CD4-positive, alpha-beta T cell (primary cell): ENCODE results near the gene PIK3C3. TPM values are rescaled to one million over a fixed set of nuclear protein-coding genes. Genes with fewer than 3 reads are reported as not detected.

Experiments used
- ATAC-seq: fragments of 200-7000 bp; cut with Tn5 transposase; one replicate; pipeline ENCODE4 v1.10.0; 2022; ENCODE audit warnings: mild to moderate bottlenecking; ENCODE audit not compliant: poor library complexity
- CTCF ChIA-PET: fragments of 350-600 bp; sonication (Branson Sonifier 250); formaldehyde crosslinking; loops from one replicate; lab custom pipeline; 2021; ENCODE audit warnings: antibody characterized with exemption, inconsistent platforms; lab: Charles Lee
- POLR2A ChIA-PET: fragments of 350-600 bp; sonication (Branson Sonifier 250); formaldehyde crosslinking; loops from one replicate; lab custom pipeline; 2021; ENCODE audit warnings: antibody characterized with exemption, inconsistent platforms; lab: Charles Lee
- DNase-seq, 14 experiments: peaks; one replicate each; pipeline ENCODE4 v3.0.0-alpha.2; 2013 to 2020; ENCODE audit warnings: mixed read lengths in 2 of 14
- H3K27ac ChIP-seq, 2 donors: one replicate each; pipeline versions ENCODE4 v1.5.1 to v1.7.0; 2013; ENCODE audit warnings: low read length in 2 of 2, low read depth in 1 of 2, mild to moderate bottlenecking in 1 of 2
- H3K27me3 ChIP-seq, 2 experiments: 1 replicate in 1 of 2; 2 replicates in 1 of 2; pipeline versions ENCODE4 v1.6.1 to v1.7.0; 2013; ENCODE audit warnings: low read length in 2 of 2, control low read depth in 1 of 2, mild to moderate bottlenecking in 1 of 2, moderate library complexity in 1 of 2; ENCODE audit not compliant: insufficient read depth in 2 of 2, control insufficient read depth in 1 of 2
- H3K36me3 ChIP-seq: one replicate; pipeline ENCODE4 v1.6.1; 2013; ENCODE audit warnings: low read length, control low read depth; ENCODE audit not compliant: insufficient read depth
- H3K4me1 ChIP-seq: one replicate; pipeline ENCODE4 v1.6.1; 2013; ENCODE audit warnings: low read length, control low read depth; ENCODE audit not compliant: insufficient read depth
- H3K4me3 ChIP-seq: one replicate; pipeline ENCODE4 v1.5.1; 2013; ENCODE audit warnings: mild to moderate bottlenecking, low read length, moderate library complexity
- H3K9me3 ChIP-seq, 2 experiments: 1 replicate in 1 of 2; 2 replicates in 1 of 2; pipeline versions ENCODE4 v1.6.1 to v1.7.0; 2013; ENCODE audit warnings: low read length in 2 of 2, mild to moderate bottlenecking in 2 of 2, control low read depth in 1 of 2, moderate library complexity in 1 of 2; ENCODE audit not compliant: control insufficient read depth in 1 of 2, insufficient read depth in 1 of 2
- H3K27ac Mint-ChIP-seq: one replicate; pipeline ENCODE4 v1.8.0; 2020; ENCODE audit warnings: mixed read lengths
- H3K27me3 Mint-ChIP-seq: one replicate; pipeline ENCODE4 v1.8.0; 2021; ENCODE audit warnings: mixed read lengths
- H3K36me3 Mint-ChIP-seq: one replicate; pipeline ENCODE4 v1.8.0; 2021; ENCODE audit warnings: low read depth, mixed read lengths
- H3K4me1 Mint-ChIP-seq: one replicate; pipeline ENCODE4 v1.8.0; 2021; ENCODE audit warnings: low read depth, mixed read lengths
- H3K4me3 Mint-ChIP-seq: one replicate; pipeline ENCODE4 v1.8.0; 2020; ENCODE audit warnings: mild to moderate bottlenecking, mixed read lengths
- H3K9me3 Mint-ChIP-seq: one replicate; pipeline ENCODE4 v1.8.0; 2020; ENCODE audit warnings: mixed read lengths
- CTCF ChIP-seq: fragments of 200-600 bp; IDR thresholded peaks from one replicate; pipeline ENCODE4 v1.8.0; 2022; ENCODE audit warnings: antibody characterized with exemption, mild to moderate bottlenecking
- intact Hi-C, 2 experiments: fragments of 100-400 bp; cut with DNase I in 1 of 2; cut with micrococcal nuclease in 1 of 2; formaldehyde crosslinking; loops; one replicate each; pipeline versions ENCODE4 v1.15.1 to v1.9.0; 2023 to 2025; cut with DNase I, micrococcal nuclease
- total RNA-seq, 174 experiments: library from RNA in 2 of 174; stranded (reverse) in 2 of 174; gene quantifications; one replicate each; pipeline ENCODE4 v1.2.3 and lab custom pipeline; 2021 to 2026

Gene PIK3C3
- total RNA-seq, 2 experiments from 2014 or later, result 33.5 to 34.2 TPM

GRCh38 chr18:42028247-42028832 is 73.3 kb downstream of the PIK3C3 start:
- no peaks in the 10 kb centered on the region for H3K27me3 ChIP-seq
- peaks cover 39% of the 10 kb centered on the region for H3K36me3 ChIP-seq
- peak in 12 of 14 experiments; percentile 0 to 55 (median 7) for DNase-seq
- no peaks in the 10 kb centered on the region for H3K4me1 ChIP-seq
- no peaks in the 10 kb centered on the region for H3K27me3 Mint-ChIP-seq
- intact Hi-C loops, result no loop called here
- H3K4me3 Mint-ChIP-seq, result no peak overlapping the region
- peaks cover 33% of the 10 kb centered on the region for H3K4me1 Mint-ChIP-seq
- no peak overlapping the region for H3K4me3 ChIP-seq
- no peak overlapping the region for H3K27ac Mint-ChIP-seq
- ChIA-PET CTCF (interaction anchor here (0.8 to 3.3 kb wide), 12 partner anchors 9 to 59 kb away, joined by 3 to 33 read pairs (median 3); no protein-coding TSS in a partner anchor), POLR2A (interaction anchor here (0.9 to 1.9 kb wide), 4 partner anchors 14 to 73 kb away, joined by 3 to 7 read pairs (median 3); partner anchors contain the start of gene PIK3C3)
- ATAC-seq, result peak; percentile 73
- TF ChIP-seq CTCF, result peak; percentile 86
- H3K9me3 ChIP-seq, result no peaks in the 10 kb centered on the region
- H3K9me3 Mint-ChIP-seq, result no peaks in the 10 kb centered on the region
- H3K36me3 Mint-ChIP-seq, result peaks cover 79% of the 10 kb centered on the region
- no peak overlapping the region for H3K27ac ChIP-seq

- no peaks in the 10 kb centered on the region for H3K27me3 ChIP-seq
- Mint-ChIP-seq H3K4me1 (peaks cover 27% of the 10 kb centered on the region), H3K4me3 (no peak overlapping the region), H3K27ac (no peak overlapping the region), H3K36me3 (peaks cover 81% of the 10 kb centered on the region), H3K27me3 (no peaks in the 10 kb centered on the region), H3K9me3 (no peaks in the 10 kb centered on the region)
- POLR2A ChIA-PET, result interaction anchor here (1.9 kb wide), 1 partner anchor 24 kb away, joined by 7 read pairs; no protein-coding TSS in a partner anchor
- no peak overlapping the region for H3K4me3 ChIP-seq
- H3K36me3 ChIP-seq, result peaks cover 45% of the 10 kb centered on the region
- no peak overlapping the region for H3K27ac ChIP-seq
- no peaks in the 10 kb centered on the region for H3K4me1 ChIP-seq
- CTCF ChIA-PET, result interaction anchor here (1.9 to 3.3 kb wide), 3 partner anchors 9 to 24 kb away, joined by 12 to 33 read pairs (median 12); no protein-coding TSS in a partner anchor
- ATAC-seq (no peak), DNase-seq (no peak)
- H3K9me3 ChIP-seq, result no peaks in the 10 kb centered on the region
- TF ChIP-seq CTCF, result no peak
- intact Hi-C loops, result no loop called here
These were observed 74.1 kb downstream of the PIK3C3 start for GRCh38 chr18:42029092-42029491.

- H3K27ac Mint-ChIP-seq, result no peak overlapping the region
- intact Hi-C loops, result no loop called here
- H3K4me3 Mint-ChIP-seq, result no peak overlapping the region
- Histone ChIP-seq H3K36me3 (peaks cover 53% of the 10 kb centered on the region), H3K9me3 (no peaks in the 10 kb centered on the region), H3K27ac (no peak overlapping the region), H3K4me3 (no peak overlapping the region), H3K4me1 (no peaks in the 10 kb centered on the region), H3K27me3 (no peaks in the 10 kb centered on the region)
- peak; percentile 14 for TF ChIP-seq CTCF
- CTCF ChIA-PET, result interaction anchor here (1.8 kb wide), 1 partner anchor 13 kb away, joined by 4 read pairs; no protein-coding TSS in a partner anchor
- H3K4me1 Mint-ChIP-seq, result peaks cover 19% of the 10 kb centered on the region
- H3K36me3 Mint-ChIP-seq, result peaks cover 89% of the 10 kb centered on the region
- DNase-seq (no peak), ATAC-seq (no peak)
- H3K27me3 Mint-ChIP-seq, result no peaks in the 10 kb centered on the region
- POLR2A ChIA-PET, result interaction anchor here (0.5 kb wide), 1 partner anchor 12 kb away, joined by 3 read pairs; no protein-coding TSS in a partner anchor
- no peaks in the 10 kb centered on the region for H3K9me3 Mint-ChIP-seq
These were observed 75.7 kb downstream of the PIK3C3 start for GRCh38 chr18:42030586-42031182.
